GM18508 (cell line): ENCODE measurements around the gene SLC12A8.

ENCODE experiments used
- ATAC-seq: cut with Tn5 transposase; IDR thresholded peaks from one replicate; pipeline ENCODE4 v1.9.1; 2021; ENCODE audit warnings: moderate number of reproducible peaks; ENCODE audit not compliant: insufficient read depth, unreplicated experiment

Gene SLC12A8

GRCh38 chr3:125120379-125121122 is 92.0 kb downstream of the SLC12A8 start:
- no peak for ATAC-seq

- no peak for ATAC-seq
These were observed 92.7 kb downstream of the SLC12A8 start for GRCh38 chr3:125119752-125120378.

- ATAC-seq = no peak
These were observed 93.9 kb downstream of the SLC12A8 start for GRCh38 chr3:125118600-125118999.

DNA sequence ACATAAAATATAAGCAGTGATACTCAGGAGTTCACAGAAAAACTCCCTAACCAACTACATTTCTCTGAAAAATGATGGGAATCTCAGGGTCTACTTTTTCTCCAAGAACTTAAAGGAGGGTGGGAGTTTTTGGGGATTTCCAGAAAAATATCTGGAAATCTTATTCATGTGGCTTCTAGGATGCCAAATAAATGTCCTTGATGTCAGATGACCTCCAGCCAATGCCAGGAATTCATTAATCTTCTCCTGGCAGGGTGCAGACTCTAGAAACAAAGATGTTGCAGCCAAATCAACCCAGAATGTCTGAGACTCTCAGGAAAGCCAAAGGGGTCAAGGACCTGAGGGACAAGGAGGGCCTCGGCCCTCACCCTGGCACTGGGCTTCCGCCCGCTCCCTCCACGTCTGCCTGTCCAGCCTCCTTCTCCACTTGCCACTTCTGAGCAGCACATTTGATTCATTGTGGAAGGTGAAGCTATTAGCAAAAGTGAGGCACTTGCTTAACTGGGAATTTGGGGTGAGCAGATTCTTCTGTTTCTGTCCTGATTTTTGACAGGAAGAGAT is 94.8 kb downstream of the SLC12A8 start:
- no peak for ATAC-seq

DNA sequence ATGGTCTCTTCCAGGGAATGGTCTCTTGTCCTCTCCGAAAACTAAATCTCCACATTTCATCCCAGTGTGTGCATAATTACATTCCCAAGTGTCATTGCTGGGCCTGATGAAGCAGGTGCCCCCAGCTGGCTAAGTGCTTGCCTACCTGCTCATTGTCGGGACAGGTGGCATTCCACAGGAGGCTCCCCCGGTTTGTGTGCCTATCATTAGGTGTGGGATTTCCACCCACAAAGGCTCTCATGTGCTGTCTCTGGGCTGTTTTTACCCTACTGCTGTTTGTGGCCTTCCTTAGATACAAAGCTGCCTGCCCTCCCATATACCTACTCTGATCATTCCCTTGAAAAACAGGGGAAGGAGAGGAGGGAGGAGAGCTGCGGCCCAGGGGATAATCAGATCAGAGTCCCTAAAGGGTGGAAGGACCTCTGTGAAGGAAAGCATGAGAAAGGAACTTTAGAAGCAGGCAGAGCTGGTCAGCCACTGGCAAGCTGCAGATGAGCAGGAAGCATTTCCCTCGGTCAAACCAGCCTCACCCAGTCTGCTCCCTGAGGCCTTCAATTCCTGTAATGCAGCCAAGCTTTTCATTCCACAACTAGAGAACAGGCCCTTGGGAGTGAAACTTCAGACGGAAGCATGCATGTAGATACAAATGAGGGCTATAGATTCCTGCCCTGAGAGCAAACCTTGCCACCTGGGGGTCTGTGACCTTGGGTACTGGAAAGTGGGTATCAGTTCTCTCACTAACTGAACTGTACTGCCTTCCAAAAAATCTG is 96.1 kb downstream of the SLC12A8 start:
- no peak for ATAC-seq

GRCh38 chr3:125115640-125116039 is 96.9 kb downstream of the SLC12A8 start:
- no peak for ATAC-seq

DNA sequence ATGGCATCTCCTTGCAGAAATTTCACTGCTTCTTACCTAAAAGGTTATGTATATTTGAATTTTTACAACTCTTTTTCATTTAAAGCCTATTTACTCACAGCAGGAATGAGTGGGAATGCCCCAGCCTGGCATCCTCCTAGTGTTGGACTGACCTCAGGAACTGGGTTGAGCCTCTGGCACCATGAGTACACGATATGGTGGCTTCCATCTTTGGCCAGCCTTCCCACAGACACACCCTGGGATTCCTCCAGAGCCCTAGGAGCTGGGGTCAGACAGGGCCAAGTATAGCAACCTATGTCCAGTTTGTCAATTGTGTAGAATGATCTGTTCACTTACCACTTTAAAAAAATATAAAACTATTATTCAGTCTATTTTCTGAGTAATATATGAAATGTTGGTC is 99.6 kb downstream of the SLC12A8 start:
- ATAC-seq = no peak

DNA sequence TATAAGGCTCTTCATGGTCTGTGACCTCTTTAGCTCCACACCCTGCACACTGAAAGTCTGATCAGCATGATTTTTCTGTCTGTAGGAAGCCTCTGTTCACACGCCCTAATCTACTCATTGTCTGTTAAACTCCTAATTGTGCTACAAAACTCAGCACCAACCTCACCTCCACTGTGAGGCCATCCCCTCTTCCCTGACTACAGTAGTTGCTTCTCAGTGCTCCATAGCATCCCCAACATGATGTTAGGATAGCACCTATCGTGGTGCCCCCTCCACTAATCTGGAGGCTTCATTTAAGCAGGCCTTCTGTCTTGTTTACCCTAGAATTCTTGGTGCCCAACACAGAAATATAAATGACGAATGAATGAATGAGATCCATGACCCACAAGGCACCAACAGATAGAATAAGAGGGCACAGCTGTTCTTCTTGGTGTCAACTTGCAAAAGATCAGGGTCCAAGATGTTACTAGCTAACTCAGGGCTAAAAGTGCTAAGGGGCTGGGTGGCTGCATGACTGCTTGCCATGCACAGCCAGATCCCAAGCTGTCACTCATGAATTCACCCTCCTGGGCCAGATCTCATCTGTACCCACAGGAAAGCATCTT is 101.6 kb downstream of the SLC12A8 start:
- ATAC-seq = no peak

DNA sequence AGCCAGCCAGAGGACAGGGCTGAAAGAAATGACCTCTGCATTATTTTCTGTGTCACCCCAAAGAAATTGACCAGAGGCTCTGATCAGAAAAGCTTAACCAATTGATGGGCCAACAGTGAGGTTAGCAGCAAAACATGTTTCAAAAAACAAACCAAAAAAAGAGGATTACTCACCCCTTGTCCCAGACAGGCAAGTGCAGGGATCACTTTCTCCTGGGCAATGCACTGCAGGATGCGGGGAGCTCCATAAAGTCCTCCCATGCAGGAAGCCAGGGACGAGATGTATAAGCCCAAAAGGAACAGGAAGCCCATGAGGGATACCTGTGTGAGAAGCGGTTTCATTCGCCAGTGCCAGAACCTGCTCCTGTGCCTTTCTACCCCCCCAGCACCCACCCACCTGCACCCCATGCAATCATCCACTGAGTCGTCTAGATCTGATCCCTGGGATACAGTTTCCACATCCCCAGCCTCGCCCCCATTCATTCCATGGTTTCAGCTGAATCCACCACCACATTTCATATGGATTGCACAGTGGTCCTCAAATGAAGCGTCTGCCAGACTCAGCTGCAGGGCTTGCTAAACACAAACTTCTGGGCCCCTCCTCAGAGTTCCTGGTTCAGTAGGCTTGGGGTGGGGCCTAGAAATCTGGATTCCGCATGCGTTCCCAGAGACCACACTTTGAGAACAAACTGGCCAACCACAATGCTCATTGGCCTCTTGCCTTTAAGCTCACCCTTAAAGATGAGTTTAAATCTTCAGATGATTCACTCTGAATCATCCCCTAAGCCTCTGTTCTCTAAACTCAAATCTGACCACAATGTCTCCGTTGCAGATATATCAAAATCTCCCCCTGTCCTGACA is 102.3 kb downstream of the SLC12A8 start:
- no peak for ATAC-seq

DNA sequence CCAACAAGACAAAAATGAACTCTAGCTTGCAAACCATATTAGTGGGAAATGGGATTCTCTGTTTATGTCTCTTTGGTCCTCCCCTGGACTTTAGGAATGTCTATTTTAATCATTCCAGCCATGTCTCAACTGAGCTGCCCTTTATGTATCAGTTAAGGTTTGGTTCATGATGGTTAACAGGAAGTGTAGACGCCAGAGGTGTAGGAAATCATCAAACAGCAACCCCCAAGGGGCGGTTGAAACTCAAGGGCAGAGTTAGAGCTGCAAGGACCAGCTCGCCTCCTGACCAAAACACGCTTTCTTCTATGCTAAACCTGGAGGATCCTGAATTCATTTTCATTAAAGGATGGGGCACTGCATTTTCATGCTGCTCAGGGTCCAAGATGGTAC is 103.0 kb downstream of the SLC12A8 start:
- ATAC-seq = no peak

DNA sequence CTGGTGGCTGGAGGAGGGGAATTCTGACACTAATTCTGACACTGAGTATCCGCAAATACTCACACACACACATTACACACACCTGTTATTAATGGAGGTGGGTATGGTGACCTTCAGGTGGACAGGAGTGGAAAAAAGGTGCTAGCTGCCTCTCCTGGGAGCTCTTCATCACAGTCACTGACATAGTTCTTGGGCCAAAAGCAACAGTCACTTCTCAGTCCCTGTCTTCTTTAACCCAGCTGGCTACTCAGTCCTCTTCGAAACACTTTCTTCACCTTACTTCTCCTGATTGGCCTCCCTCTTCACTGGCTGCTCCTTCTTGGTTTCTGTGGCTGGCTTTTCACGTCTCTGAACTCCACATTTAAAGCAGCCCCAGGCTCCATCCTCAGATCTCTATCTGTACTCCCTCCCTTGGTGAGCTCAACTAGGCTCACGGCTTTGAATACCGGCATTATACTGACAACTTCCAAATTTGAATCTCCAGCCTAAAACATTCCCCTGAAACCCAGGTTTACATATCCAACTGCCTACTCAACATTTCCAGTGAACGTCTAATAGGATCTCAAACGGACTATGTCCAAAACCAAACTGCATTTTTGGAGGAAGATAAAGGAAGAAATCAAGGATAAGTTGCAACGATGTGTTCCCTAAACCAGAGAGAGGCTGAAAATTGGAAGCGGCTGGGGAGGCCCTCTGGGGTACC is 103.6 kb downstream of the SLC12A8 start:
- ATAC-seq = no peak

DNA sequence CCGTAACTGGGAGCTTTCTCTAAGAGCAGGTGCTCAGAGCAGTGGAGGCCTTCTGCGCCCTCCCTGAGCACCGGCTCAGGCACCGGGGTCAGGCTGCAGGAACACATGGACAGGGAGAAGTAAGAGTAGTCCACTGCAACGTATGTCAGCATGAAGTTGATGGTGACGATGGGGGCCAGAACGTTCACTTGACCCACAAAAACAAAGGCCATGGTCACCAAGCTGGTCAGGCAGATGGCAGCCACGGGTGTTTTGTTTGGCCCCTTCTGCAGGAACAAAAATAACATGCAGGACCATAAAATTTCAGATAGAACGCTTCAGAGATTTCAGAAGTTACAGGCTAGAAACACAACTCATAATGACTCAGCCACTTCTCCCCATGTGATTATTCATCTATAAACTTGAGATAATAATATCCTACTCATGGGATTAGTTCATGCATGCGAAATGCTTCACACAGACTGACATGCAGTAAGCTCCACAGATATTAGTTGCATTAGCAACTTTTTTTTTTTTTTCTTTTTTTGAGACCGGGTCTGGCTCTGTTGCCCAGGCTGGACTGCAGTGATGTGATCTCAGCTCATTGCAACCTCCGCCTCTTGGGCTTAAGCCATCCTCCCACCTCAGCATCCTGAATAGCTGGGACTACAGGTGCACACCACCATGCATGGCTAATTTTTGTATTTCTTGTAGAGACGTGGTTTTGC is 104.5 kb downstream of the SLC12A8 start:
- ATAC-seq = no peak

- no peak for ATAC-seq
These were observed 105.2 kb downstream of the SLC12A8 start for GRCh38 chr3:125107363-125107762.

GRCh38 chr3:125105116-125105515 is 107.4 kb downstream of the SLC12A8 start:
- no peak for ATAC-seq

- ATAC-seq = no peak
These were observed 107.9 kb downstream of the SLC12A8 start for GRCh38 chr3:125104639-125105038.

- ATAC-seq = no peak
These were observed 109.1 kb downstream of the SLC12A8 start for GRCh38 chr3:125103406-125103805.

GRCh38 chr3:125102470-125102869 is 110.1 kb downstream of the SLC12A8 start:
- ATAC-seq = no peak

DNA sequence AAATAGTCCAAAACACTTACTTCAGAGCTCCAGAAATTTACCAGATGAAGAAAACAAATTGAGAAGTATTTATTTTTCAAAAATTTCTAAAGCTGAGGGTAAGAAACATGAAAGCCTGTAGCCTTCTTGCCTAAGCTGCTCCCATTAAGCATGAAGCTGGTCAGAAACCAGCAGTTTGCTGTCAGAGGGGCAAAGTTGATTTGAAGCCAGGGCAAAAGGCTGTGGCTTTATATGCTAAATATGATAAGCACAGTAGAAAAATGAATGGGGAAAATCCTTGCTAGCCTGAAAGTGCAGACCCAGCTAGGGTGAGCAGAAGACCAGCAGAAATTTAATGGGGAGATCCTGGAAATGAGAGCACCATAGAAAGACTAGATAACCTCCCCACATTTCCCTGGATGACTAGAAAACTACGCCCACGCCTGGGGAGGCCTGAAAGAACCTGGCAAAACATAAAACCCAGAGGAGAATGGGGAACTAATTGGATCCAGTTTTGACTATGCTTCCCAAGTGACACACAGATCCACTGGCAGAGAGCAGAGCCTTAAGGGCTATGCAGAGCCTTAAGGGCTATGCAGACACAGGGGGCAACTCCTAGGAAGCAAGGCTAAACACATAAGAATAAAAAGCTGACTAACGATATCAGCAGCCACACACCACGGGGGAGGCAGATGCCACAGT is 113.8 kb downstream of the SLC12A8 start:
- ATAC-seq = no peak
